ENCODE results near the gene NPAS2.

Gene NPAS2

DNA sequence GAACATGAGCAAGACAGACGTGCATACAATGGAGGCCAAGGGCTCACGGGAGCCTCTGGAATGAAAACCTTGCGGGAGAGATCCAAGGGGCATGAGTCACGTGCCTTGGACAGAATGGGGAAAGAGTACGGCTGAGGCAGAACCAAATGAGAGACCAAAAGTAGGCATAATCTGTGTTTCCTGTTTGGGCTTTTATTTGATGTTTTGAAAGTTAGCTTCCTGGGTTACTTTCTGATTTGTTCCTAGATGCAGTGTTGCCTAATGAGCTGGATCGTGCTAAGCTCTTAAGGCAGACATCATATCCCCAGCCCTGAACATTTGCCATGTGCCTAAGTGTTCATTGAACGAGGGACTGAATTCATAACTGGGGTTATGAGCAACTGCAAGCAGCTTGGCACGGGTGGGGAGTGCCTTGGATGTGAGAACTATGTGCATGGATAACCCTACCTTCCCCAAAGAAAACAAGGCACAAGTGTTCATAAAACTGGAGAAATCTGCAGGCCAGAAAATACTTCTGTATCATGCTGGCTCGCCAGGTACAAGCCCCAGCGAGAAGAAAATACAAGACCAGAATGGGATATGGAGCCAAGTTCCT lies 121.8 kb downstream of the NPAS2 start:
- no peak for DNase-seq (ENCODE audit: low read depth in 2 of 2)

DNA sequence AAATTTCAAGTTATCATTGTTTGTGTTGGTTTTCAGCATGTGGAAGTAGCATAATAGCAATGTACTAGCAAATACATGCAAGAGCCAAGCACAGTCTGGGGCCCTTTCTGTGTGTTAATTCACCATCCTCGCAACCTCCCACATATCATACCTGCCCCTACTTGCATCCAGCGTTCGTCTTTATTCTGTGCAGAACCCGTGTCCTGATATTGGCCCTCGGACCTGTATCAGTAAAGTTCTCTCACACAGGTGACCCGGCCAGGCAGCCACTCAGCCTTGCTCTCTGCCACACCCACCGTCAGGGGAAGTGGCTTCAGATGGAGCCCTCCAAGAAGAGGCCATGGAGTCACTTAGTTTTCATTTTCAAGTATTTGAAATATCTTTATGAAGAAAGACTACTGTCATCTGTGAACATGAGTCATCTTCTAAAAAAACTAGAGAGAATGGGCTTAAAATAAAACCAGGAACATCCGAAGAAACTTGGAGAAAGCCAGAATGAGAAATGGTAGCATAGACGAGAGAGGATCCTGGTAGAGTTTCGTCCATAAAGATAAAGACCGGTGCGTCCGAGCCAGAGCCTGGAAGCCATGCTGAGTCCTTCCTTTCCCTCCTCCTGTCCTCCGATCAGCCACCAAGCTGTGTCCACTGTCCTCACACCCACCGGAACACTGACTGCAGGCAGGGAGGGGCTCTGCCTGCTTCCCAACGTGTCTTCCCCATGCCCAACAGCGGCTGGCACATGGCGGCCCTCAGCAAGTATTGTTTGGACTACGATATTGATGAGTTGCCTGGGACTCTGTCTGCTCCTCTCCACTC lies 124.9 kb downstream of the NPAS2 start:
- no peak for DNase-seq (ENCODE audit: low read depth in 2 of 2)

DNA sequence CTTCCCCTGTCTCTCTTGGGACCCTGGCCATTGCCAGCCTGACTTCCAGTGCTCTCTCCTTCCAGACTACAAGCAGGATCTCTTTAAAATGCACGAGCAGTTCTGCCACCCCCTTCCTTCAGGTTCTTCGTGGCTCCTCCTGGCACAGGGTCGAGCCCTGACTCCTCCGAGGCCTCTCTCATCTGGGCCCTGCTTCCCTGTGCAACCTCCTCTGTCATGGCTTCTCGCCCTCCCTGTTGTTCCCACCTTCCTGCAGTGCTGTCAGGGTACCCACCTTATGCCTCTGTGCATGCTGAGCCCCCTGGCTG lies 125.4 kb downstream of the NPAS2 start:
- DNase-seq (ENCODE audit: low read depth in 2 of 2): no peak

DNA sequence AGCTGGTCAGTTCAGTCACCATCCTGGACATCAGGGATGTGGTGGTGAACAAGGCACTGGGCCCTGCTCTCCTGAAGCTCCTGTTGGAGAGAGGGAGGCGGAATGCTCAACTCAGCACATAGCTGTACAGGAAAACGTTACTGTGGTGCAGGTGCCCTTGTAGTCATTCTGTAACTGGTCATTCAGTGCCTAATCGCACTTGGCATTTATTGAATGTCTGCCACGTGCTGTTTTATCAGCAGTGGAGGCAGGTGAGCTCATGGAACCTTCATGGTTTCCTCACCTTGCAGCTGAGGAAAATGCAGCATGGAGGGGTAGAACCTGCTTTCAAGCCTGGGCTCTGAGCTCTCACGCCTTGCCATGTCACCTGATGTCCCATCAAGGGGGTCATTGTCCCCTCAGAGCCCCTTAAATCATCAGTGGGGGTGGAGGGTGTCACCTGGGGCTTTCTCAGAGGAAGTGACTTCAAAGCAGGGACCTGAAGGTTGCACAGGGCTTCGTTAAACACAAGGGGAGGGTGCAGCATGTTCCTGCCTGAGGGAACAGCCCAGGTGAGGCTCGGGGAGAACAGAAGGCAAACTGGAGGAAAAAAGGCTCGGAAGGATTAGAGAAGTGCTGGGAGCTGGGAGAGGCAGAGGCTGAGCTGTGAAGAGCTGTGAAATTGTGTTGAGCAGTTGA lies 126.1 kb downstream of the NPAS2 start:
- no peak for DNase-seq (ENCODE audit: low read depth in 2 of 2)

DNA sequence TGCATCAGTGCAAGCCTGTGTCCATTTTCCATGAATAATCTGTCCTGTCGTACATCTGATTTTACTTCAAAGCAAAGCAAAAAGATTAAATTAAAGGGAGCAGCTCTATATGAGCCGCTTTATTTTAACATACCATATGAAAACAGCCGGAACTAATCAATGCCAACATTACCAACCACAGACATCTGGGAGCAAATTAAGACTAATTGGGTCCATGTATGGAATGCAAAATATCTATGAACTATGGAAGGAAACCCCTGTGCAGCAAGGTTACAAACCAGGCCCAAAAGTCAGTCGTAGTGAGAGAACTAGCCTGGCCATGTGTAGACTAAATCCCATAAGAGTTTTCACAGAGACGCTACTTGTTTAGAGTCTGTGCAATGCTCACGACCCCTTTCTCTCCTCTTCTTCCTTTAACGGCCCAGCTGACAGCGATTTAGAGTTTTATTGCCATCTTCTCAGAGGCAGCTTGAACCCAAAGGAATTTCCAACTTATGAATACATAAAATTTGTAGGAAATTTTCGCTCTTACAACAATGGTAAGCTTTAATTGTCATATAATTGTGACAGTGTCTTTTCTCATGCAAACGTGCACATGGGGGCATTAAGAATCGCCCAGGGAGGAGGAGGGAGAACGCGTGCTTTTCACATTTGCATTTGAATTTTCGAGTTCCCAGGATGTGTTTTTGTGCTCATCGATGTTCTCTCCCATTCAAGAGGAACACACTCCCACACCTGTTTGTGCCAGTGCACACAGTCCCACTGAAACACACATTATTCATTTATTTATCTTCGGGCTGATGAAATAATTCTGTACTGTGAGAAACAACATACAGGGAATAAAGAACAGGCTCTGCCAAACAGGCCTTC lies 129.2 kb downstream of the NPAS2 start:
- no peak for DNase-seq (ENCODE audit: low read depth in 2 of 2)

DNA sequence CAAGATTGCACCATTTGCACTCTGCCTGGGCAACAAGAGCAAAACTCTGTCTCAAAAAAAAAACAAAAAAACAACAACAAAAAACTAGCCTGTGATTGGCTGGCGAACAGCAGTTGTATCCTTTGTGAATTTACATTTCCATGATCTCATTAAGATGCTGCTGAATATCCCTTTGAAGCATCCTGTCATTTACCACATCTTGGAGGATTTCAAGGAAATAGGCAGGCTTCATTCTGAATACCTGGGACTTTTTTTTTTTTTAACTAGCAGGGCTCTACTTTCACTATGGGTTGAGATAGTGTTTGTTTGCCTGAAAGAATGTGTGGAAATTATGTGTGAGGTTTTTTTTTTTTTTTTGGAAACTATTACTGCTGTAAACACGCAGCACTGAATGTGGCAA lies 132.6 kb downstream of the NPAS2 start:
- DNase-seq (ENCODE audit: low read depth in 2 of 2): no peak

DNA sequence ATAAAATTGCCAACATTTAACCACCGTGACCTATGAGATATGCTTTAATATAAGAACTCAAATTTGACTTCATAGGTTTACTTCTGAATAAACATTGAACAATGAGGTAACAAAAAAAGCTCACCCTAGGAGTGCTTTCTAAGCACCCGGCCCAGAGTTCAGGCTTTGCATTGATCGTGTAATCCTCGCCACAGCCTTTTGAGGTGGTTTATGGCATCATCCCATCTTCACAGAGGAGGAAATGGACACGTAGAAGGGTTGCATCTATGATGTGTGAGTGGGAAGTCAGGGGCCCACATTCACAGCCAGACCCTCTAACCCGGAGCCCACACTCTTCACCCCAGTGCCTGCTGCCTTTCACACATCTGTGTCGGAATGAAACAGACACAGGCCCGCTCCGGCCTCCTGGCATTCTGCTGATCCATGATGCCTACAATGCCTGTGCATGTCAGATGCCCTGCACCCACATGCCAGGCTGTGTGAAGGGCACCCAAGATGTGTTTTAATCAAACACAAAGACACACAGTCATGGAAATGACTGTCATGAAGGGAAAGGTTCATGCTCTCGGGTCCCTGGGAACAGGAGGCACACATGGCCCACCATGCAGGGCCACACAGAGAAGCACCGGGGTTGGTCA lies 133.6 kb downstream of the NPAS2 start:
- no peak for DNase-seq (ENCODE audit: low read depth in 2 of 2)

DNA sequence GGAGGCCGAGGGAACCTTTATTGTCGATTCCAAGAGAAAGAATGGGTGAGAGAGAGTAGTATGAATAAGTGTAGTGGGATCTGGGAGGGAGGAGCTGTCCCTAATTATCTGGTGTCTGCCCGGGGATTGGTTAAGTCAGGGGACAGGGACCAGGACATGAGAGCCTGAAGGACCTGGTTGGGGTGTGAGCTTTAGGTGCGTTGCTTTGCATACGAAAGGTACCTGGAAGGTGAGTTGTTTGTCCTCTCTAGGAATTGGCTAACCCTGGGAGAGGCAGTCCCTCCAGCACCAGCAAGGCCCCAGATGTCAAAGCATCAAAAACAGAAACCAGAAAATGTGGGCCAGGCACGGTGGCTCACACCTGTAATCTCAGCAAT lies 134.1 kb downstream of the NPAS2 start:
- DNase-seq (ENCODE audit: low read depth in 2 of 2): no peak

DNA sequence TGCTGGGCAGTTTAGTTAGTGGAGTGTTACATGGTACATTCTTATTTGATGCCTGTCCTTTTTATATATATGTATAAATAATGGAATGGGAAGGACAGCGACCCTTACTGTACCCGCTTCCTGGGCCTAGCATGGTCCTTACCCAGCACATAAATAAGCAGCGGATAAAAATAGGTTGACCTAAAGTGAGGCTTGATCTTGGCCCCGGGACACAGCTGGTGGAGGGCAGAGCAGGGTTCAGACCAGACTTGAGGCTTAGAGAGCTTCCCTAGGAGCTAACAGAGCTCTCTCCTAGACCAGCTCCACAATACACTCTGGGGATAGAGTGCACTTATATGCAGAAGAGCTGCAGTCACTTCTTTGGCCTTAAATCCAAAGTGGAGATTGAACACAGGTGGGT lies 135.3 kb downstream of the NPAS2 start:
- DNase-seq (ENCODE audit: low read depth in 2 of 2): no peak

DNA sequence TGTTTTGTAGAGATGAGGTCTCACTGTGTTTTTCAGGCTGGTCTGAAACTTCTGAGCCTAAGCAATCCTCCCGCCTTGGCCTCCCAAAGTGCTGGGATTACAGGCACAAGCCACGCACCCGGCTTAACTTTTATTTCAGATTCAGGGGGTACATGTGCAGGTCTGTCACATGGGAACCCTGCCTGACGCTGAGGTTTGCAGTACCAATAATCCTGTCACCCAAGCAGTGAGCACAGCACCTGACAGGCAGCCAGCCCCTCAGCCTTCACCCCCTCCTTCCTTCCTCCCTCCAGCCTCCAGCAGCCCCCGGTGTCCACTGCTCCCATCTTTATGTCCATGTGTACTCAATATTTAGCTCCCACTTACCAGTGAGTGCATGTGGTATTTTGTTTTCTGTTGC lies 136.1 kb downstream of the NPAS2 start:
- no peak for DNase-seq (ENCODE audit: low read depth in 2 of 2)

DNA sequence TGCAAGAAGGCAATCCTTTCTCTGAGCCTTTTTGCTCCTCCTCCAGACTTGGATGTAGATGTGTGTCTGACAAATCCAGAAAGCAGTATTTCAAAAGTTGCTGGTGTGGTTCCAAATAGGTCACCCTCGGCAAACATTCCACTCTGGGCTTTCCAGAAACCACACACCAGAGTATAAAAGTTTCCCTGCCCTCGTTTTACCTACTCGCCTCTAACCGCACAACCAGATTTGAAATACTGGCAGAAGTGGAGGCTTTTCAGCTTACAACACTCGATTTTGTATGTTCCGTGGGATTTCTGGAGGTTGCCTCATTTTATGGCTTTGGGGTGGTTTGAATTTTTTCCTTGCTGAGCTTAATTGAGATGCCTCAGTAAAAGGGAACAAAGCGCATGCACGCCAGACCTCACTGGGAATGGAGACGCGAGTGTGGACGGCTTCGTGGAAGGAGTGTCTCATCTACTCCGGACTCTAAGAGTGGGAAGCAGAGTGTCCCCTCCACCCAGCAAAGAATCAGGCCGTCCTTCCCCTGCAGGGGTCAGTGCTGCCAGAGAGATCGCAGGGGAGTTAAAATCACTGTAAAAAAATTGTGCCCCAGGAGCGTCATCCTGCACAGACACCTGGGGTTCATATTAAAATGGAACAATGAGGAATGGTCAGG lies 138.2 kb downstream of the NPAS2 start:
- no peak for DNase-seq (ENCODE audit: low read depth in 2 of 2)

DNA sequence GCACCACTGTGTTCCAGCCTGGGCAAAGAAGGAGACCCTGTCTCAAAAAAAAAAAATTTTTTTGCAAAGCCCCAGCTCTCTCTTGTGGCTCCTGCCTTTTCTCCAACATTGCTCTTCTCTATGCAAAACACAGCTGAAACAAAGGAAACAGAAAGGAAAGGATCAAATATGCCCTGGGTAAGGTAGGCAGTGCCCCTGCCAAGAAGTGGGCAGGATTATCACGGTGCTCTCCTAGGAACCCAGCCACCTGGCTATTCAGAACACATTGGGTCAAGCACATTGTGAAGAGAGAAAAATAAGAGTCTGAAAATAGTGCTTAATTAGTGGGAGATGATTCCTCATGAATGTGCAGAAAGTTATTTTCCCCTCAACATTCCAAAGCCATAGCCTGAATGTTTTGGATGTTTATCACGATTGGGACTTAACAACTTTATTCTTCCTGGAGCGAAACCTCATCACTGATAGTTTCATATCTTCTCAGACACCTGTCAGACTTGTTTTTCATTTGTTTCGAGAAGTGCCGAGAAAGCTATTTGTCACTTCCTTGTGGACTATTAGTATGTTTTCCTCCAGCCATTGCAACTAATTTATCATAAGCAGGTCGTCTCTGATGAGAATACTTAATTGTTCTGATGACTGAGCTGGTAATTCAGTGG lies 139.4 kb downstream of the NPAS2 start:
- DNase-seq (ENCODE audit: low read depth in 2 of 2): no peak

DNA sequence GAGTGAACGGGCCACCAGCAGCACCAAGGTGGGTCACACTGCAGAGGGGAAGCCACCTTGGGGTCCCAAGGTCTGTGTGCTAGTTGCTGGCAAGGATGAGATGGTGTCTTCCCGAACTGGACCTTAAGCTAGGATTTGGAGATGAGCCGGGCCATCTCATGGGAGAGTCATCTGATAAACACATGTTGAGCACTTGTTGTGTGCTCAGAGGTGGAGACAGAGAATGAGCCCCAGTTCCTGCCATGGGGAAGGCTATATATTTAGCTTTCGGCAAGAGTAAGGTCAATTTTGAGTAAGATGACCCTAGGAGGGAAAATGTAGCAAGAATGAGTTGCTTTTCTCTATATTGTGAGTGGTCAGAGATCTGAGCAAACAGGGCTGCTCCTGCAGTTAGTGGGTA lies 140.7 kb downstream of the NPAS2 start:
- DNase-seq (ENCODE audit: low read depth in 2 of 2): no peak

DNA sequence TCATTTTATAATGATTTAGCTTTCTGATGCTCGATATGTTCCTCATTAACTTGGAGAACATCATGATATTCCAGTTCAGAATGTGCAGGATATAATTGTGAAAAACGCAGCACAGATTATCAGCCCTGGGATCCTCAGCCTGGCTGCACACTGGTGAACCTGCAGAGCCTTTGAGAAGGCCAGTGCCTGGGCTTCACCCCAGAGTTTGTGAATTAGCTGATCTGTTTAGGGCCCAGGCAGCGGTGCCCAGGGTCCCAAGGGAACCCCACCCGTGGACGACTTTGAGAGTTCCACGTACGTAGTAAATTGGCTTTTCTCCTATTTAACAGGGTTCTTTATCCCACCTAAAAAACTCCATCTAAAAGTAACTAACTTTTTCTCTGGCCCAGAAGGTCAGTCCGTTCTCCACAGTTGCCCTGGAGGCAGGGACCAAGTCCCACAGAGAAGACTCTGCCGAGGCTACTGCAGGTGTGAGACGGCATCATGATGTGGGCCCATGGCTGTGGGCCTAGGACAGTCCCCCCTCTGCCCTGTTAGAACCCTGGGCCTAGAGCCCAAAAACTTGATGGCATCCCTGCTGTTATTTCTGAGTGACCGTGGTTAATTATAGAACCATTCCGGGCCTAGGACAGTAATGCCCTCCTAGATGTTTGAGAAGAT lies 142.6 kb downstream of the NPAS2 start:
- DNase-seq (ENCODE audit: low read depth in 2 of 2): no peak

DNA sequence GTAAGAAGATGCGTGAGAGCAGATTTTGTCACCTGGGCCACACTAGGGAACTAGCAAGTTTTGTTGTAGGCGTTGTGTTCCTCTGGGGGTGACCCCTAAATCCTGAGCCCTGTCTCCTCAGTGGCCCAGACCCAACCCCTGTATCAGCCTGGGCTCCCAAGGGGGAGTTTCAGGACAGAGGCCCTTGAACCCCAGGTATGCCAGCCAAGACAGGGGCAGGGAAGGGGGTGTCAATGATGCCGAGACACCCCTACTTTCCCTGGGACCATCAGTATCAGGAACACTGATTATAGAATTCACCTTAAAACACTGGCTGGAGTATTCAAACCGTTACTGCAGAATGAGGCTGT lies 143.1 kb downstream of the NPAS2 start:
- no peak for DNase-seq (ENCODE audit: low read depth in 2 of 2)

DNA sequence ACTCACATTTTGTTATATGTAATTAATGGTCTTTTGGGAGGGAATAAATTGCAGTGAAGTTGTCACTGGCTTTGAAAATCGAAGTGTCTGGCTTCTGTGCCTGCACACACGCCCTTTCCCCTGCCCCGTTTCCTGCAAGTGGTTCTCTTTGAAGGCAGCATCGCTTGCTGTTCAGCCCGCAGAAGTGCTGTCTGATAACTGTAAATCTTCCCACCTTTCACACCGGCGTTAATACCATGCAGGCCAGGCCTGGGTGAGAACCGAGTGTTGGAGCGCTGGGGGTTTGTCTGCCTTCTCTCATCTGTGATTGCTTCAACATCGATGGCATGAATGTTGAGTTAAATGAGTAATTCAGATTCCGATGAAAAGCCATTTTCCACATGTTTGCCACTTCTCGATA lies 144.3 kb downstream of the NPAS2 start:
- no peak for DNase-seq (ENCODE audit: low read depth in 2 of 2)

DNA sequence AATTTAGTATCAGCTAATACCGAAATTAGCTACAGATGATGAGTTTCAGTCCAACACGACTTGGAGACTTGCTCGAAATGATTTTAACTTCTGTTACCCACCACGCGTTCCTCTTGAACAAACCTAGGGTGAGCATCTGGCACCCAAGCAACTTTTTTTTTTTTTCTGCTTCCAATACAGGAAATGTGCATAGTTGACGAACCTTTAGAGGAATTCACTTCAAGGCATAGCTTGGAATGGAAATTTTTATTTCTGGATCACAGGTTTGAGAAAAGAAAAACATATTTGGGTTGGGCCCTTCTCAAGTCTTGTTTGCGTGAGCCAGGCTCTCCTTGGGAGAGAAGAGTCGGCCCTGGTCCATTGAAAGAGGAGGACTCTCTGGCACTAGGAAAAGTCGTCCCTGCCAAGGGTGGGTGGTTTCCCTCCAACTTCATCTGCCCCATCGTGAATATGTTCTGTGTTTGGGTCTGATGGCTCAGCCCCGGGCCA lies 144.8 kb downstream of the NPAS2 start:
- no peak for DNase-seq (ENCODE audit: low read depth in 2 of 2)

DNA sequence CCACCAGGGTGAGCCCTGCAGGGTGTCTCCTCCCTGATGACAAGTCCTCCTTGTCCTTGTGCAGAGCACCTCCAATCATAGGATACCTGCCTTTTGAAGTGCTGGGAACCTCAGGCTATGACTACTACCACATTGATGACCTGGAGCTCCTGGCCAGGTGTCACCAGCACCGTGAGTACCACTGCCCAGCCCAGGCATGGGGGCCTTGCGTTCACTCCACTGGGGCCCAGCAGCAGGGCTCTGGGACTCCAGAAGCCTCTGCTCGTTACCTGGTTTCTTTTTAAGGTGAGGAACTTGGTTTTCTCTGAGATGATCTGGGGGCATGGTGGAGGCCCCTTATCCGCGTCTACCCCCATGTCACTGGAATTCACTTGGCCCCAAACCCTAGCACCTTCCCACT lies 145.7 kb downstream of the NPAS2 start:
- DNase-seq (ENCODE audit: low read depth in 2 of 2): no peak

DNA sequence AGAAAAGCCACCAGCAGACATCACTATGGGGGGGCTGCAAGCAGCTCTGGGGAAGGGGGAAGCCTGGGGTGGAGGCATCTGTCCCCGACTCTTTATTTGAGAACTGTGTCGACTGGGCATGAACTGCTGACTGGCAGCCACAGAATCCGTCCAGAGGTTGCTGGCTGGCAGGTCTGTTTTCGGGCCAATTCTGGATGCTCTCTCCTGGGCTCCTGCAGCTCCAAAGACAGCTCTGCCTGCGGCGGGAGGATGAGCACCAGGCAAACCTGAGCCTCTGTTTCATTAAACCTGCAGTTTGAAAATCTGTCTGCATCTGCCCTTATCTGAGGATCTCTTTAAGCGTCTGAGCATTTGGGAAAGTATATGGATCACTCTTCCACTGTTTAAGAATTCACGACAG lies 147.8 kb downstream of the NPAS2 start:
- DNase-seq (ENCODE audit: low read depth in 2 of 2): no peak
